Adrenal gland (tissue), 5 donors: ENCODE data around the gene FBXO2.

Source experiments
- POLR2A ChIP-seq, 2 donors: fragments of 450-650 bp; IDR thresholded peaks; one replicate each; pipeline ENCODE4 v1.6.1; 2017; ENCODE audit warnings: antibody characterized with exemption in 2 of 2, mild to moderate bottlenecking in 2 of 2, moderate library complexity in 1 of 2
- TF ChIP-seq, protein P1 (sequence below), 6 experiments: fragments of 450-650 bp in 4 of 6; fragments of 200-600 bp in 2 of 6; sonication (generic) in 1 of 6; IDR thresholded peaks; 1 replicate in 5 of 6; 2 replicates in 1 of 6; pipeline versions ENCODE4 v1.5.1 to v1.8.0; 2016 to 2021; ENCODE audit warnings: antibody characterized with exemption in 6 of 6, mild to moderate bottlenecking in 2 of 6, moderate library complexity in 1 of 6
- donor health status: DM: no; HTN: no; CAD: no.

DNA sequence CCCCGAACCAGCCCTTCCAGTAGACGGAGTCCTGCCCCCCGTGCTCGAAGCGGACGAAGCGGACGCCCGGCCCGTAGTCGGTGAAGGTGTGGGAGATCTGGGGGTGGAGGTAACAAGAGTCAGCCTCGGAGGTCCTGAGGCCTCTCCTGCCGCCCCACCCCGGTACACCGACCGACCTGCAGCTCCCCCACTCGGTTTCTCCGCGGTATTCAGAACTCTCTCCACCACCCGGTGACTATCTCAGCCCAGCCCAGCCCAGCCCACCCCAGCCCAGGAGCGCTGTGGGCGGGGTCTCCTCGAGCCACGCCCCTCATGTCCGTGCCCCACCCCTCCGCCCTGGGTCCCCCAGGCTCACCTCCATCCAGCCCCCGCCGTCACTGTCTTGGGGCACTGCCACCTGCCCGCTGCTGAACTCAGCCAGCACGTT, 5.5 kb downstream of the FBXO2 start:
- TF ChIP-seq, protein P1, sequence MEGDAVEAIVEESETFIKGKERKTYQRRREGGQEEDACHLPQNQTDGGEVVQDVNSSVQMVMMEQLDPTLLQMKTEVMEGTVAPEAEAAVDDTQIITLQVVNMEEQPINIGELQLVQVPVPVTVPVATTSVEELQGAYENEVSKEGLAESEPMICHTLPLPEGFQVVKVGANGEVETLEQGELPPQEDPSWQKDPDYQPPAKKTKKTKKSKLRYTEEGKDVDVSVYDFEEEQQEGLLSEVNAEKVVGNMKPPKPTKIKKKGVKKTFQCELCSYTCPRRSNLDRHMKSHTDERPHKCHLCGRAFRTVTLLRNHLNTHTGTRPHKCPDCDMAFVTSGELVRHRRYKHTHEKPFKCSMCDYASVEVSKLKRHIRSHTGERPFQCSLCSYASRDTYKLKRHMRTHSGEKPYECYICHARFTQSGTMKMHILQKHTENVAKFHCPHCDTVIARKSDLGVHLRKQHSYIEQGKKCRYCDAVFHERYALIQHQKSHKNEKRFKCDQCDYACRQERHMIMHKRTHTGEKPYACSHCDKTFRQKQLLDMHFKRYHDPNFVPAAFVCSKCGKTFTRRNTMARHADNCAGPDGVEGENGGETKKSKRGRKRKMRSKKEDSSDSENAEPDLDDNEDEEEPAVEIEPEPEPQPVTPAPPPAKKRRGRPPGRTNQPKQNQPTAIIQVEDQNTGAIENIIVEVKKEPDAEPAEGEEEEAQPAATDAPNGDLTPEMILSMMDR (IDR thresholded peaks at IDR 0.05): no peak
- no peak for TF ChIP-seq POLR2A (IDR thresholded peaks at IDR 0.05)
